ENCODE measurements around the gene PLEKHM3.
A peak's percentile ranks its signal among the peaks of the same experiment; 100 is the strongest.

The PLEKHM3 gene, protein sequence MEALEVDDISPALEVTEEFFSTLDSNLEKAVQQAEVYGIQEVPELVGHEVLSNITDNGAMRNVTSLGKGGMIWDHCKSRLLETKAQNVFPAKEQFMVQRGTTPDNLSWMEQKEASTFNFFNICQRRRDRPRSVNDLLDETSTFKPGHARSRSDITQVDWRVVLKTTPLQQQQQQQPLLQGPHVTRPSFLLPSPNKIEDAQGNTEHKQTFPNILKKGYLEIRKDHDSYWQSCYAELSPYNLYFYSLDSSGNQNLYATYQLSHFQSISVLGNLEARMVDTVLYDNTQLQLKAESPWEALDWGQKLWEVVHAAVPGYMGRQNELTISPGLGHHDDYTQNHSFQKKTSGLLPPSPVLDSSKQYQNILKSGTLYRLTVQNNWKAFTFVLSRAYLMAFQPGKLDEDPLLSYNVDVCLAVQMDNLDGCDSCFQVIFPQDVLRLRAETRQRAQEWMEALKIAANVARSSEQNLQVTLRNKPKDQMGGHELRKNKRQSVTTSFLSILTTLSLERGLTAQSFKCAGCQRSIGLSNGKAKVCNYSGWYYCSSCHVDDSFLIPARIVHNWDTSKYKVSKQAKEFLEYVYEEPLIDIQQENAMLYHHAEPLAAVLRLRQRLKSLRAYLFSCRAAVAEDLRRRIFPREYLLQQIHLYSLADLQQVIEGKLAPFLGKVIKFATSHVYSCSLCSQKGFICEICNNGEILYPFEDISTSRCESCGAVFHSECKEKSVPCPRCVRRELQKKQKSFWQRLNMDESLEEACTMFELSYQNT

DNA sequence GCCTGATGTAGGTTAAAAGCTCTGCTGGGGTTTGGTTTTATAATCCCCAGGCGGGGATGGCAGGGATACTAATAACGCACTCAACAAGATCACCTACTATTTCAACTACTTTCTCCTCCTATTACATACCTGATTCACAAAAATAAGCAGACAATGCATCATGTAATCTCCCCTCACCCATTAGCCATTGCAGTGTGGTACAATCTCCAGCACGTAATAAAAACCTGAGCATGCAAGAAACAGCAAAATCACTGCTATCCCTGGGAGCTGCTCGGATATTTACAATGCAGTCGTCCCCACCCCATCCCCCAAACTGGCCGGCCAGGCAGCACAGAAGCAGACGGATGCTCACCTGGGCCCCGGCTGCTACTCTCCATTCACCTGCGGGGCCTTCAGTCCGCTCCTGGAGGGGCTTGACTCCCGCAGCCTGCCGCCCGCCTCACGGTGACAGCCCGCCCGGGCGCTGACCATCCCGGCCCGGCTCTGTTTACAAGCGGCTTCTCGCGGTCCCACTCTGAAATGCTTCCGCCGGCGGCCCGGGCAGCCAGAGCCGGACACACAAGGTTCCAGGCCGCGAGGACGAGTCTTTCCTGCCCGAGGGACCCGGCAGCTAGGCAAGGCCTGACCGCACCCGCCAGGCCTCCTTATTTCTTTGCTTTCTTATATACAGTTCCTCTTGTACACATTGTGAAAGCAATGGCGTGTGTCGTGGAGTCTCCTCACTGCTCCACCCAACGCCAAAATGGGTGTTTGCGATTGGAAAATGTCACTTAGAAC lies at the start of gene PLEKHM3:
PLEKHM3 (minus strand) TSS at position 491 of the 777 bp plus-strand sequence. CDS start 23,888 bp downstream, outside the sequence.
- peak; percentile 22 to 80 (median 42) for DNase-seq

DNA sequence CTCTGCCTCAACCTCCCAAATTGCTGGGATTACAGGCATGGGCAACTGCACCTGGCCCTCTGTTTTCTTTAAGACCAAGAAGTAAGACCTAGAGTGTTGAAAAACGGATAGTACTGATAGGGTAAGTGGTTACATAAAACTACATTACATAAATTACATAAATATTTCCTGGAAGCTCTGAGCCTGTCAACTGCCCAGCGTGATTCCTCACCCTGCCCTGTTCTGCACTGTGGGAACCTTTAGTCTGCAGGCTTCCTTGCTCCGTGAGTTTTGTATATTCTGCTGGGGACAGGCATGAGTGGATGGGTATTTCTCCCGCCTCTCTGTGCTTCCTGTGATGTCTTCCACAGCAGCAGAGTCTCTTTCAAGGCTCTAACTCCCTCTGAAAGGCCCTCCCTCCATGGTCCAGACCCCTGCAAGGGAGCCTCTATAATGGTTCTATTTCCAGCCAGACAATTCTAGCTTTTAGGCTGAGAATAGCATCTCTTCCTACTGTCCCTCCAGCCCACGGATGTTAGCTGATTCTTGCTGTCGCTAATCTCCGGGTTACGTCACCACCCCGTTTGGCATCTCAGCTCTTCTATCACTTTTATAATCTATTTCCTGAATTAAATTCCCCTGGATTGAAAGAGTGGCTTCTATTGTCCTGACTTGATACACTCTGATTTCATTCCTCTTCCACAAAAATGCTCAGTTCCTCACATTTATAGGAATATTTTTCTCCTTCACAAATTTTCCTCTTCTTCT lies 49.5 kb upstream of the PLEKHM3 start:
- no peak for DNase-seq

DNA sequence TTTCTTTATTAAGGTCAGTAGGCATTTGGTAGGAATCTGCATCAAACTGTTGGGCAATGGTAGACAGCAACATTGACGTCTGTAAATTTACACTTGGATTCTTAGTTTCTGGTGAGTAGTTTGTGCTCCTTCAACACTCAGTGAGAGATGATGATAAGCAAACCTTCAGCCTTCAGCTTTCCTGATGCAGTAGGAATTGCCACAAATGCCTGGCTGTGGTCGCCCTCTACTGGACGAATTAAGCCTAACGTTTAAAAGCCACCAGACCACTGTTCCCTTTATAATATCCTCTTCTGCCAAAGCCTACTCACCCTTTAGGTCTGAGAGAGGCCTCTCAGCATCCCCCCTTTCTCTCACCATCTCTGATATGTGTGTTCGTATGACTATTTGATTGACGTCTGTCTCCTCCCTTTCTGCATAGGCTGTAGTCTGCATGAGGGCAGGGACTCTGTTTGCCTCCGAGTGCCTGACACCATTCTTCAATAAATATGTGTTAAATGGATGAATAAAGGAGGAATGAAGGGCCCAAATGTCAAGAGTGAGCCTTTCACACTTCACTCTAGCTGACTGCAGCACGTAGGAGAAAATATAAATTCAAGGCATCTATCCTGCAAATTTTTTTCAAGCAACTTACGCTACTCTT lies 47.0 kb upstream of the PLEKHM3 start:
- peak; percentile 3 to 63 (median 28) for DNase-seq

DNA sequence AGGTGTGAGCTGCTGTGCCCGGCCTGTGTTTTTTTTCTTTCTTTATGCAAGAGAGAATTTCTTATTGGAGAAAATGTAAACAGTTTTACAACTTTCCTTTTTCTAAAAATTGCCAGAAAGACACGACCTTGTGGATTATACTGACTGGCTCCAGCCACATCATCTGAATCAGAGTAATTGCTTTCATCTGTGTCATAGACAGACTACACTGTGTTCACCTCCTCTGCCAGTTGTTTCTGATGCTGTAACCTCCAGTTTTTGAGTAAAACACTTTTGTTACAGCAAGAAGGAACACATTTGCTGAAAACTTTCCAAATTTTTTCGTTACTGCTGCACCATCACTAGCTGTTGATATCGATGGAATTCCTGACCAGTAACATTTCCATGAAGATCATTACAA lies 43.9 kb upstream of the PLEKHM3 start:
- DNase-seq, result no peak

DNA sequence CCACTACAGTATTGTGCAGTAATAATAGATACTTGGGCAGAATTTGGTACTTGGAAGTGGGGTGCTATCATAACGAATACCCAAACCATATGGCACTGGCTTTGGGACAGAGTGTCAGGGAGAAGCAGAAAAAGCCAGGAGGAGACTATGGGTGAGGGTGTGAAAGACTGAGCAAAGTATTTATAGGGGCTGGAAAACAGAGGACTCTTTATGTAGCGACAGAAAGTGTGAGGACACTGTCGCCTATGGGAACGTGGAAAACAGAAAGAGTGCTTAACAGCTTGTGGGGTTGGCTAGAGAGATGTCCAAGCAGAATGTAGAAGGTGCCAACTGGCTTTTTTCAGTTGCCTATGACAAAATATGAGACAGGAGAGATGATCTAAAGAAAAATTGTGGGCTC lies 40.7 kb upstream of the PLEKHM3 start:
- no peak for DNase-seq

DNA sequence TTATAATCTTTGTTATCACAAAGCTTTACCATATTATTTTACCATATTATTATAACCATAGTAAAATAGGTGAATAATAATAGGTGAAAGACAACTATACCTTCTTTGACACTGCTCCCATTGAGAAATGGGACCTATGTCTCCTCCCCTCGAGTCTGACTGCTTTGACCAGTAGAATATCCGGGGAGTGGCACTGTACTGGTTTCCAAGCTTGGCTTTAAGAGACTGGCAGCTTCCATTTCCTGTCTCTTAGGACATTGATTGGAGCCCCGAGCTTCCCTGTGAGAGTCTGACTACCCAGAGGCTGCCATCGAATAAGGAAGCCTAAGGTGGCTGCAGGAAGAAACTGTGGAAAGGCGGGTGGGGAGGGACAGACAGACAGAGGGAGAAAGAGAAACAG lies 40.1 kb upstream of the PLEKHM3 start:
- no peak for DNase-seq

DNA sequence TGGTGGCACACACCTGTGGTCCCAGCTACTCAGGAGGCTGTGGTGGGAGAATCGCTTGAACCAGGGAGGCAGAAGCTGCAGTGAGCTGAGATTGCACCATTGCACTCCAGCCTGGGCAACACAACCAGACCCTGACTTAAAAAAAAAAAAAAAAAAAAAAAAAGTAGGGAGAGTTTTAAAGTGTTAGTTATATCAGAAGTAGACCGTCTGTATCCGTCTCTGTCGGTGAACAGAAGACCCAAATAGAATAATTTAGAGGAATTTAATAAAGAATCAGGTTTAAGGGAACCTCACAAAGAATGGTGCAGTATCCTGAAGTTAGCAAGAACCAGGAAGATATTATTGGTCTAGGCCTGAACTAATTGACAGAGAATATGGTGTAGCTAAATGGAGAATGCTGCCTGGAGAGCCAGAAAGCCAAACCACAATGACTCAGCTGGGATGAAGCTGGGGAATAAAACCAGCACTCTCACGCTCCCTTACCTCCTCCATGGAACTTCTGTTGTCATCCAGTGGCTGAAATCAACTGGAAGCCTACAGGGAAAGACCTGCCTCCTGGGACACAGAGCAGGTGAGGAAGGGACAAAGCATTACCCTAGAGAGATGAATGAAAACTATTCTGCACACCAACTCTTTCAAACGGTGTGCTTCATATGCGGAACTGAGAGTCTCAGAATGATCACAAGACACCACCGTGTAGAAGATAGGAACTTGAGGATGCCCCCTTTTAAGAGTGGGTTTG lies 39.1 kb upstream of the PLEKHM3 start:
- no peak for DNase-seq

DNA sequence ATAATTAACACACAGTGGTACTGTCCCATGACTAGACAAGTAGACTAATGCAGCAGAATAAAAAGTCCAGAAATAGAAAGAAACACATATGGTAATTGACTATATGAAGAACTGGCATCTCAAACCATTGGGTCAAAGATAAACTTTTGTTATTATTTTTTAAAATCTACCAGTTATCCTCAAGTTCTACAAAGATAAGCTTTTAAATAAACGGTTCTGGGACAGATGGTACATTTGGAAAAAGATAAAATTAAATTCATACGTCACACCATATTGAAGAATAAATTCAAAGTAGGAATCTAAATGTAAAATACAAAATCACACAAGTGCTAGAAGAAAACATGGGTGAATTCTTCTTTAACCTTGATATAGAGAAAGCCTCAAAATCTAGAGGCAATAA lies 37.6 kb upstream of the PLEKHM3 start:
- no peak for DNase-seq

DNA sequence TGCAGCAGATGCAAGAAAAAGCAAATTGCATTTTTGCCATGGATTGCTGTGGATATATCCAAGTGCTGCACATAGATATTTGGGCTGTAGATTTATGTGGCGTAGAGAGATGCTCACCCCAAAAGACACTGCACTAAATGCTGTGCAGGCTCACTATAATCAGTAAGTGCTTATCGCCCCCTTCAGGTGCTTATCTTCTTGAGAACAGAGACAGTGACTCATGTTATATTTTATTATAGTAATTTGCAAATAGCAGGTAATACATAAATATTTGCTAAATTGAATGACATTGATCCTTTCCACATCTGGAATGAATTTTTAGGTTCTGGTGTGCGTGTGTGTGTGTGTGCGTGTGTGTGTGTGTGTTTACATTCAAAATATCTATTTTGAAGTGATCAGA lies 36.8 kb upstream of the PLEKHM3 start:
- DNase-seq, result peak in 2 of 6 experiments; percentile 1 to 16

DNA sequence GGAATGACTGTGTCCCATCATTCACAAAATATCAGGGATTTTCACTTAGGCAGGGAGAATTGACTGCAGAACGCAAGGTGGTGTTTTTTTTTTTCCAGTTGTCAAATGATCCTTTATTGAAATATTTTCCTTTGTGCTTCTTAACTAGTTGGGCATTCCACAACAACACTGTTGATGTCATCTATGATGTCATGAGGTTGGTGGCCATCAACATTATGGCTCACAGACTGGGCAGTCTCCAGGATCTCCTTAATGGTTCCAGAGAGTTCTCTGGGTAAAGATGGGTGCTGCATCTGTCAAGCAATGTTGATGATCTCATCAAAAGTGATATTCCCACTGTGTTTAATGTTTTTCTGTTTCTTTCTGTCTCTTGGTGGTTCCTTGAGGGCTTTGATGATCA lies 31.8 kb upstream of the PLEKHM3 start:
- DNase-seq, result no peak

DNA sequence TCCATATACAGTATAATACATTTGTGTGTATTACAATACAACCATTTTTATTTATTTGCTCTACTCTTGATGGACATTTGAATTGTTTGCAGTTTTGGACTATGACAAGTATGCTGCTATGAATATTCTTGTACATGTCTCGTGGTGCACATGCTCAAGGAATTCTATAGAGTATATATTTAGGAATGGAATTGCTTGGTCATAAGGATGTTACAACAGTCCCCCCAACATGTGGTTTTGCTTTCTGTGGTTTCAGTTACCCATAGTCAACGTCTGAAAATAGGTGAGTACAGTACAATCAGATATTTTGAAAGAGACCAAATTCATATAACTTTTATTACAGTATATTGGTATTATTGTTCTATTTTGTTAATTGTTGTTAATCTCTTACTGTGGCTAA lies 24.1 kb upstream of the PLEKHM3 start:
- DNase-seq, result no peak

DNA sequence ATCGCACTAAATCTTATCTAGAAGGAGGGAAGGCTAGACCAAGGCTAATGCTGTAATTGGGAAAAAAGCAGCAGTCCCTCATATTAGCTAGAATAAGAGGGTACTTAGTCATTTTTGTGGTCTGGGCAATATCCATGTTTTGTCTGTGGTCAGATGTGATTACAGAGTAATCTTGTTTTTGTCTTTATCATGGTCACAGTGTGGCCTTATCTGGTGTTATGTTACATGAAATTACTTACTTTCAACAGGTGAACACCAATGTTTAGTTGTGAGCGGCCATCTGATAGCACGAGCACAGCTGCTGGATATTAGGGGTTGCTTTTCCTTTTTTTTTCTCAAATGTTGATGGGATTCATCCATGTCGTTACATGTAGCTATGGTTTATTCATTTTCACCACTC lies 23.7 kb upstream of the PLEKHM3 start:
- DNase-seq, result no peak

DNA sequence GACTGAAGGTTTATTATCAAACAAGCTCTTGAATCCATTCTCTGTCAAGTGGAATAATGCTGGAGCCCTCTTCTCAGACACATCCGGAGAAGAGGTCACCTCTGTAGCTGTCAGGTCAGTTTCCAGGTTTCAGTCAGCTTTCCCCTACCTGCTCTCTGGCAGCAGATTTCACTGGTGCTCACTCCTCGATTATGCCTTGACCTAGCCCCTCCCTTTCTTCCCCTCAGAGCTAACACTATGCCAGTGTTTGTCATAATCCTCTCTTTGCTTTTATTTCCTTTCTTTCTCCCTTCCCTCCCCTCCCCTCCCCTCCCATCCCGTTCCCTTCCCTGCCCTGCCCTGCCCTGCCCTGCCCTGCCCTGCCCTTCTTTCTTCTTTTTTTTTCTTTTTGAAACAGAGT lies 22.5 kb upstream of the PLEKHM3 start:
- no peak for DNase-seq

DNA sequence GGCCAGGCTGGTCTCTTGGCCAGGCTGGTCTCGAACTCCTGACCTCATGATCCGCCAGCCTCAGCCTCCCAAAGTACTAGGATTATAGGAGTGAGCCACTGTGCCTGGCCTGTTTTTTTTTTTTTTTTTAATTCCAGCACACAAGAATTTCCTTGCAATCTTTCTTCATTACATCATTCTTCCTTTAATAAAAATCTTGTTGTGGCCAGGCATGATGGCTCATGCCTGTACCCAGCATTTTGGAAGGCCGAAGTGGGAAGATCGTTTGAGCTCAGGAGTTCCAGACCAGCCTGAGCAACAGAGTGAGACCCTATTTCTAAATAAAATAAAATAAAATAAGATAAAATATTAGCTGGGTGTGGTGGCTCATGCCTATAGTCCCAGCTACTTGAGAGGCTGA lies 21.4 kb upstream of the PLEKHM3 start:
- no peak for DNase-seq

DNA sequence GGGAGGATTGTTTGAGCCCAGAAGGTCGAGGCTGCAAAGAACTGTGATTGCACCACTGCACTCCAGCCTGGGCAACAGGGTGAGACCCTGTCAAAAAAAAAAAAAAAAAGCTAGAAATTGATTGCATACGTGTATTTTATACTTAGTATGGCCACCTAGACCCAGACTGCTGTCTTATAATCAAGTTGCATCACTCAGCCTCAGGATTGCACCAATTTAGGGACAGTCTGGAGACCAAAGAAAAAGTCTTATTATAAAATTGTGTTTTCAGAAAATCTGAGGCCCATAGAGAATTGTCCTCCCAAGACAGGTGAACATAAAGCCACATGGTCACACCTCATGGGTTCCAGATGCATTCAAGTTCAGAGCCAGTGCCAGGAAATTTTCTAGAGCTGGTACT lies 17.1 kb upstream of the PLEKHM3 start:
- no peak for DNase-seq

DNA sequence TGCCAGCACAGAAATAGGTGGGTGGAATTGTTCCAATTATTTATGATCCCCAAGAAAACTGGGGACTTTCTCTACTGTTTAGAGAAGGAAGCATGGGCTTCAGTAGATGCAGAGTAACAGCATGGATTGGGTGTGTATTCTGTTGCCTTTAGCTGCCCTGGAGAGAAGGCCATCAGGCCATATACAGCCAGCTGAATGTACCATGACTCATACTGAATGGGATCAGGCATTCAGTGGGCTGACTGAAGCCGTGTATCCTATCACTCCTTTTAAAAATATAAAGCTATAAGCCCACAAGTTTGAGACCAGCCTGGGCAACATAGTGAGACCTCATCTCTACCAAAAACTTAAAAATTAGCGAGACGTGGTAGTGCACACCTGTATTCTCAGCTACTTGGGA lies 16.7 kb upstream of the PLEKHM3 start:
- no peak for DNase-seq

DNA sequence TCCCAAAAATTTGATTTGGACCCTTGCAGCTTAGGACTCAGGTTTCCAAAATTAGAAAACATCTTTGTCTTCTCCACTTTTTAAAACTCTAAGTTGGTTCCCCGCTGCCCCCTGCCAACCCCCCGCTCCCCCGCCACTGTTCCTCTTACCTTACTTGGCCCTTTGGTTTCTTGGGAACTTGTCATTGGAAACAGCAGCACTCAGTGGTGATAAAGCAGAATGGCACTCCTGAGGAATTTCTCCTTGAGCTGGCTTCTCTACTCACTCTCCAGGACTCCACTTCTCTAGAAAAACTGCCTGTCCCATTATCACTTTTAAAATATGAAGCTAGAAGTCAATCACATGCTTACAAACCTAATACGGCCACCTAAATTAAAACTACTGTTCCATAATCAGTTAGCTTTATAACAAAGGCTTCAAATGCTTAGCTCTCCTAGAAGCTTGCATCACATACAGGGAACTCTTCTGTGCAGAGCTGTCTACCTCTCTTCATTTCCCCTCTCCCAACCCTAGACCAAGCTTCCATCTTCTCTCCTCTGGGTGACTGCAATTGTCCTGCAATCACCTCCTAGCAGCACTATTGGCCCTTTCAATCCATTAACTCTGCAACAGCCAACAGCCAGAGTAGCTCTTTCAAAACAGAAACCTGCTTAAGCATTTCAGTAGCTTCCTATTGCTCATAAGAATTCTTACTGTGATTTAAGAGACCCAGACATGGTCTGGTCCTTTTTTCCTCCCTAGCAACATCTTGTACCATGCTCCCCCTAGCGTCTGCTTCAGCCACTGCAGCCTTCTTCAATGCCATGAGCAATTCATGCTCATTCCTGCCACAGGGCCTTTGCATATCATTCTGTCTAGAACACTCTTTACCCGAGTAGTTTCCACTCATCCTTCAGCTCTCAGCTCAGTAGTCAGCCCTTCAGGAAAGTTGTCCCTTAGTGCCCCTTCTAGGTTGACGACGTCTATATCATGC lies 15.2 kb upstream of the PLEKHM3 start:
- peak; percentile 13 to 59 (median 34) for DNase-seq

DNA sequence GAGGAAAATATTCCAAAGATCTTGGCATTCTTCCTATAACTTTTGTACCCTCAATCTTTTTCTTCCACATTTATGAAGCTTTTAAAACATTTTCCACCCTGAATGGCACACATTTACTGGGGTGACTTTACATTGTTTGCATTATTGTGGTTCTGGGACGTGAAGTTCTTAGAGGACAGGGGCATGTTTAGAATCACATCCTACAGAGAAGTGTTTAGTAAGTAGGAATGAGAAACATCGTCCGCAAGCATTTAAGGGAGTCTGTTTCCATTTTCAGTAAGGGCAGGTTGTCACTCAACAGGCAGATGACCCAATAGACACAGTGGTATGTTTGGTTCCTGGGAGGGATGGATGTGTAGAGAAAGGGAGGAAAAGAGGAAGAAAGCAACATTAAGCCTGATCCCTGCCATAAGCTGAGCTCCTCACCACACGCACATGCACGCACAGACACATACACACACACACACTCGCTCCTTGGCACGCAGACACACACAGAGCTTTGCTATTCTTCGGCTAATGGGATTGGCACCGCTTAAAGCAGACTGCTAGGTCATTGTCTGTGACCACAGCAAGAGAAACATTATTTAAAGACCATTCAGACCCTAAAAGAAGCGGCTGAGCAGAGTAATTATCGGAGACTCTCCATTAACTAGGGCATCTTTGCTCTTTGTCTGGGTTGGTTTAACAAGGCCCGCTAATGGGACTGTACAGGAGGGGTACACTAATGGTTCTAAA lies 14.2 kb upstream of the PLEKHM3 start:
- DNase-seq, result no peak

Data from stimulated activated naive CD4-positive, alpha-beta T cell (primary cell).